D341Med (cell line): ENCODE results near the gene PPTC7.
A peak's percentile ranks its signal among the peaks of the same experiment; 100 is the strongest.
"Not testable (repeated sequence)": the region's sequence is repeated elsewhere in the genome, so short reads cannot be mapped to it uniquely, and the experiment has no call there.

Experiments used
- DNase-seq: peaks from one replicate; pipeline ENCODE4 v3.0.0; 2012; ENCODE audit warnings: low spot score

PPTC7 gene

DNA sequence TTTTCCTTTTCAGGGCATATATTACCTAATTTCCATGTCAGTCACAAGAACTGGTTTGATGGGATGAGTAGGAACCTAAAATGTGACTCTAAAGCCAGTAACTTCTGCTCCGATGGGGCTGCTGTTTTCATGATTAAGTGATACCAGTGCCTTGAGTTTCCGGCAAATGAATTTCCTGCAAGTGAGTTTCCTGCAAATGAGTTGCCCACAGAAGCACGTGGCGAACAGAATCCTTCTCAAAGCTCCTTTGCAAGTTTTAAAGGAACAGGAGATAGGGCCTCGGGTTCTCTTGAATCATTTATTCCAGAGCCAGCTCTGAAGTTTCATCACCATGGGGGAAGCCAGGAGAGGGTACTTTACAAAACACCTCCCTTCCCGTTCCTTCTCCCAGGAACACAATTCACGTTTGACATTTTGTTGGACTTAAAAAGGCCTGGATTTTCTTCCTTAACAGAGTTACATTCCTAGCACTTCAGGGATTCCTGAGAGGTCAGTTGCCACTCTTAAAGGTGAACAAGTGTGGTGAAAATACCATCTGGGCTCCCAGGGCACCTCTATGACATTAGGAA lies 2.2 kb upstream of the PPTC7 start:
- DNase-seq = no peak

- DNase-seq = peak; percentile 82
Measured at GRCh38 chr12:110582276-110583136, 612 bp downstream of the PPTC7 start.

GRCh38 chr12:110581931-110582275 lies 1.2 kb downstream of the PPTC7 start:
- no peak for DNase-seq

DNA sequence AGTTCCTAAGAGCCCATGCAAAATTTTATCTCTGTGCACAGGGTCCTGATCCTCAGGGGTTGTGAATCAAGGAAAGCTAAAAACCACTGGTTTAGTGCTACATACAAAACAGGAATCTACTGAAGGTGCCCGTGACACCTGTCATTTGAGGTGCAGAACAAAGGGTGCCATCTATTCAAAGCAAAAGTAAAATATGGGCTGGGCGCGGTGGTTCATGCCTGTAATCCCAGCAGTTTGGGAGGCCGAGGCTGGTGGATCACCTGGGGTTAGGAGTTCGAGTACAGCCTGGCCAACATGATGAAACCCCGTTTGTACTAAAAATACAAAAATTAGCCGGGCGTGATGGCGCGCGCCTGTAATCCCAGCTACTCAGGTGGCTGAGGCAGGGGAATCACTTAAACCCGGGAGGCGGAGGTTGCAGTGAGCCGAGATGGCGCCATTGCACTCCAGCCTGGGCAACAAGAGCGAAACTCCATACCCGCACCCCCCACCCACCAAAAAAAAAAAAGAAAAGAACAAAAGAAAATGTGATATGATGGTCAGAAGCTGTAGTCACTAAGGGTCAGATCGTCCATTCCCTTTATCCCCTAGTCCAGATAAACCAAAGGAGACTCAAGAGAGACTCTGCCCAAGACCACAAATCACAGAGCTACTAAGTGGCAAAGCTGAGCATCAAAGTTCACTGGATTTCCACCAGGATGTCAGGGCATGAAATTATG lies 3.4 kb downstream of the PPTC7 start:
- no peak for DNase-seq

DNA sequence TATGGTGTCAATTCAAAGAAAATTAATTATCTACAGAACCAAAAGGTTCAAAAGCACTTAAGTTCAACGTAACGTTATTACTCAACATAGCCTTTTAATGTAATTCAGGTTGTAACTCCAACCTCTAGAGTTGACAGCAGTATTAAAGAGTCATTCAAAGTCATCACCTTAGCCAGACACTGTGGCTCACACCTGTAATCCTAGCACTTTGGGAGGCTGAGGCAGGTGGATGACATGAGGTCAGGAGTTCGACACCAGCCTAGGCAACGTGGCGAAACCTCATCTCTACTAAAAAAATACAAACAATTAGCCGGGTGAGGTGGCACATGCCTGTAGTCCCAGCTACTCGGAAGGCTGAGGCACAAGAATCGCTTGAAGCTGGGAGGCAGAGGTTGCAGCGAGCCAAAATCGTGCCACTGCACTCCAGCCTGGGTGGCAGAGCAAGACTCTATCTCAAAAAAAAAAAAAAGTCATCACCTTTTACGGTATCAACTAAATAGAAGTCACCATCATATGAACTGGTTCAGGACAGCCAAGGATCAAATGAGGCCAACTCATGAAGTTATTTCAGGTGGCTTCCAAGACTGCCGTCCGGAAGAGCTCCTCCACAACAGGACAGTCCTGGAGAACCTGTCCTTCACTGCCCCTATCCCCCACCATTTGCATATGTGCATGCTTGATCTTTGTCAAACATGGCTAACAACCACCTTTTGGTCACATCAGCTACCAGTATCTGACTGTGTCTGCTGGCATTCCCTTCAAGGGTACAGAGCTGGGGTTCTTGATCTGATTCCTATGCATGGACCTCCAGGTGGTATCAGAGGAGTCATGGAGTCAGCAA lies 4.2 kb downstream of the PPTC7 start:
- no peak for DNase-seq

- no peak for DNase-seq
Measured at GRCh38 chr12:110577864-110578693, 5.0 kb downstream of the PPTC7 start.

DNA sequence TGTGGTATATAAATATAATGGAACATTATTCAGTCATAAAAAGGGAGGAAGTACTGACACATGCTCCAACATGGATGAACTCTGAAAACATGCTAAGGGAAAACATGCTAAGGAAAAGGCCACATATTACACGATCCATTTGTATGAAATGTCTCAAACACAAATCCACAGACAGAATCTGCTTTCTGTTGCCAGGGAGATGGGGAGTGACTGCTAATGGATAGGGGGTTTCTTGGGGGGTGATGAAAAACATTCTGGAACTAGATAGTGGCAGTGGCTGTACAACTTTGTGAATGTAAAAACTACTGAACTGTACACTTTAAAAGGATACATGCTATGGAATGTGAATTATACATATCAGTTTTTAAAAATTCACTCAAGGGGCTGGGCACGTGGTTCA lies 6.6 kb downstream of the PPTC7 start:
- no peak for DNase-seq

- no peak for DNase-seq
Measured at GRCh38 chr12:110575326-110575725, 7.8 kb downstream of the PPTC7 start.

DNA sequence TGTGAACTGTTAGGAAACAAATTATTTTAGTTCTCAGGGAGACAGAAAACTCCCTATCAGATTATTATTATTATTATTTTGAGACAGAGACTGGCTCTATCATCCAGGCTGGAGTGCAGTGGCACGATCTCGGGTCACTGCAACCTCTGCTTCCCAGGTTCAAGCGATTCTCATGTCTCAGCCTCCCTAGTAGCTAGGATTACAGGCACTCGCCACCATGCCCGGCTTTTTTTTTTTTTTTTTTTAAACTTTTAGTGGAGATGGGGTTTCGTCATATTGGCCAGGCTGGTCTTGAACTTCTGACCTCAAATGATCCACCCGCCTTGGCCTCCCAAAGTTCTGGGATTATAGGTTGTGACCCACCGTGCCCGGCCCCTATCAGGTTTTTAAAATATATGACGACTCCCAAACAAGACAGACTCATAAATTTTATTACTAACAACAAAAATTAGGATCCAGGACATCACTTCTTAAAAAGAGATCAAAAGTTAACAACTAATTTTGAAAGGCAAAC lies 8.3 kb downstream of the PPTC7 start:
- not testable (repeated sequence) for DNase-seq

GRCh38 chr12:110574044-110574443 lies 9.1 kb downstream of the PPTC7 start:
- DNase-seq = no peak

- DNase-seq = not testable (repeated sequence)
Measured at GRCh38 chr12:110570798-110571197, 12.3 kb downstream of the PPTC7 start.

DNA sequence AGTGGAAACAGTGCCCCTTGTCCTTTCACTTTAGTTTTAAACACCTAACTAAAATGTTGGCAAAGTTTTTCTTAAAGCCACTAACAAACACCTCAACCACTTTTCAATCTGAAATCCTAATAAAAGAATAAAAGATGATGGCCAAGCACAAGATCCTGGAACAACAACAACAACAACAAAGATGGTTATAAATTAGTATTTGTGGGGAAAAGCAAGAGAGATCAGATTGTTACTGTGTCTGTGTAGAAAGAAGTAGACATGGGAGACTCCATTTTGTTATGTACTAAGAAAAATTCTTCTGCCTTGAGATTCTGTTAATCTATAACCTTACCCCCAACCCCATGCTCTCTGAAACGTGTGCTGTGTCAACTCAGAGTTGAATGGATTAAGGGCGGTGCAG lies 13.3 kb downstream of the PPTC7 start:
- DNase-seq = not testable (repeated sequence)

DNA sequence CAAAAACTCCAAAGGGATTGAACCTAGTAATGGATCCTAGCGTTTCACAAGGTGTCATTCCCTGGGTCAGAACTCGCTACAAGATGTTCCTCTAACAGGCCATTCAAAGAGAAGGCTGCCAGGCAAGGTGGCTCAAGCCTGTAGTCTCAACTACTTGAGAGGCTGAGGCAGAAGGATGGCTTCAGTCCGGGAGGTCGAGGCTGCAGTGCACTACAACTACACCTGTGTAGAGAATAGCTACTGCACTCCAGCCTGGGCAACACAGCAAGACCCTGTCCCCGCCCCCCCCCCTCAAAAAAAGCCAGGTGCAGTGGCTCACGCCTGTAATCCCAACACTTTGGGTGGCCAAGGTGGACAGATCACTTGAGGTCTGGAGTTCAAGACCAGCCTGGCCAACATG lies 14.4 kb downstream of the PPTC7 start:
- DNase-seq = no peak

- DNase-seq = no peak
Measured at GRCh38 chr12:110566993-110567392, 16.1 kb downstream of the PPTC7 start.

- no peak for DNase-seq
Measured at GRCh38 chr12:110565894-110566871, 16.9 kb downstream of the PPTC7 start.

DNA sequence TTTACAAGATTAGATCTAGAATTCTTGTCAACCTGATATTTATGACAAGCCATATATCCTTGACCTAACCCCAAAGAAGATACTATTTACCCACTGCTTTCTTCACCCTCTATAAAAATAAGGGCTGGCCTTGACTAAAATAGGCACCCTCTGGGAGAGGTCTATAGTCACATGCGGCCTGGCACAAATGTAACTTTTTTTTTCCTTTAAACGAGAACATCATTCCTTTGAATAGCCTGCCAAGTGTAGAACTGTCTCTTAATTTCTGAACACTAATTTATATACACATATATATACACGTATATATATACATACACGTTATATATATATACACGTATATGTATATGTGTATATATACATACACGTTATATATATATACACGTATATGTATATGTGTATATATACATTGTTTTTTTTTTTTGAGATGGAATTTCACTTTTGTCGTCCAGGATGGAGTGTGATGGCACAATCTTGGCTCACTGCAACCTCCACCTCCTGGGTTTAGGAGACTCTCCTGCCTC lies 18.6 kb downstream of the PPTC7 start:
- no peak for DNase-seq

DNA sequence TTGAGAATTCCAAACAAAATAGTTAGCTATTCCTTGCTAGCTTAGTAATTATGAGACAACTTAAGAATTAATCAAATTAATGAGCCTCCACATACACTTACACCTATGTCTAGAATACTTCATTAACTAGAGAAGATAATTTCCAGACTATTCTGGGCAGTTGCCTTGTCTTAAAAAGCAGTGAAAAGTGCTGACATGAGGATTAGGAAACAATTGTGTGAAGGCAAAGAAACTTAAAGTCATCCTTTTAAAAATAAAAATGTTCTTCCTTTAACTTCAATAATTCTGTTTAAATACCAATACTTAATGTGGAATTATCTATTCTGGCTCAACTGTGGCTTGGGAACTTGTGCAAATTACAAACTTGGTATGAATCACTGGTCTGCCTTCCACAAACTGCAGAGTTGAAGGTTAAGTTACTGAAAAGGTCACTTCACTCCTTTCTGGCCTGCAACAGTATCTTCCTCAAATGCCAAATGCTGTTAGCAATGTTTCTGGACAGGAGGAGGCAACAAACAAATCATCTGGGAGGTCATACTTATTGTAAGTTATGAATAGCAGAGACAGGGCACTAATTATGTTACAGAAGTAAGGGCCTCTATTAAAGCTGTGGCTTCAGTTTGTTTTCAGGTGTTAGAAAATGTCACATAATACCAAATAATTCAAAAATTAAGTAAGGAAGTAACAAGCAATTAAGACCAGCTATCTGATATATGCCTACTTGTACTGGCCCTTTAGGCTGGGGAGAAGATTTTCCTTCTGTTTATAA lies 19.2 kb downstream of the PPTC7 start:
- DNase-seq = no peak

- DNase-seq = not testable (repeated sequence)
Measured at GRCh38 chr12:110562386-110562785, 20.7 kb downstream of the PPTC7 start.
